ENCODE results near the gene KMT2A.
A peak's percentile ranks its signal among the peaks of the same experiment; 100 is the strongest.
"Not testable (repeated sequence)": the region's sequence is repeated elsewhere in the genome, so short reads cannot be mapped to it uniquely, and the experiment has no call there.

Gene KMT2A

DNA sequence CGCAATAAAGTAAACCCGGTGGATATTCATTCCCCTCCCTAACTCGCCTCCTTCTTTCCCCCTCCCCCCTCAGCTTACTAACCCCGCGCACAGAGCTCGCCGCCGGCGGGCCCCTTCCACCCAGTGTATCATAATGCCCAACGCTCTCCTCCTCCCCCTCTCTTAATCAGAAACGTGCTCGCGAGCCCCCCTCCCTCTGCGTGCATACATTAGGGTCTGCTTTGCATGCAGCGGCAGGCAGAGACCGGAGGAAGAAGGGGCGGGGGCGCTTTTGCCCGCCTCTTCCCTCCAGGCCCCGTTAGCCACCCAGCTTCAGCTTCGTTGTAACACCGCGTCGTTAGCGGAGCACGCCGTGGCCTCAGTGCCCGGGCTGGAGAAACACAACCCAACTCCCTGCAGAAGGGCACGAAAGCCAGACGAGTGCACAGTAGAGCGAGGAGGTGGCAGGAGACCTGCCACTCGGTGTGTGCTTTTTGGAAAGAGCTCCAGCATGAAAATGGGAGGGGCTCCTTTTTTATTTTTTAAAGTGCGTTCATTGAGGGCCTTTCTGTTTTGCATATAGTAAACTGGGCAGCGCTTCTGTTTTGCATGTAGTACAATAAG is 901 bp upstream of the KMT2A start:
- peak; percentile 57 for DNase-seq

DNA sequence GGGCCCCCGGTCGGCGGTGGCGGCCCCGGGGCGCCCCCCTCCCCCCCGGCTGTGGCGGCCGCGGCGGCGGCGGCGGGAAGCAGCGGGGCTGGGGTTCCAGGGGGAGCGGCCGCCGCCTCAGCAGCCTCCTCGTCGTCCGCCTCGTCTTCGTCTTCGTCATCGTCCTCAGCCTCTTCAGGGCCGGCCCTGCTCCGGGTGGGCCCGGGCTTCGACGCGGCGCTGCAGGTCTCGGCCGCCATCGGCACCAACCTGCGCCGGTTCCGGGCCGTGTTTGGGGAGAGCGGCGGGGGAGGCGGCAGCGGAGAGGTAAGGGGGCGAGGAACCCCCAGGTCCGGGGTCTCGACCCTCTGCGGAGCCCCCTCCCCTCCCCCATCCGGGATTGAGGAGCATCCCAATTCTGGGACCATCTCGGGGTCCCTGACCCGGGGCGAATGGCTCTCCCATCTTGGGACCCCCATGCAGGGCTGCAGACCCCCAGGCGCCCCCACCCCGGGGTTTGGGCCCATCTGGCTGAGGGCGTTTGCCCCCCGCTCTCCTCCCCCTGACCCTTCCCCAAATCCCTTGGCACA is 431 bp downstream of the KMT2A start:
- no peak for DNase-seq

DNA sequence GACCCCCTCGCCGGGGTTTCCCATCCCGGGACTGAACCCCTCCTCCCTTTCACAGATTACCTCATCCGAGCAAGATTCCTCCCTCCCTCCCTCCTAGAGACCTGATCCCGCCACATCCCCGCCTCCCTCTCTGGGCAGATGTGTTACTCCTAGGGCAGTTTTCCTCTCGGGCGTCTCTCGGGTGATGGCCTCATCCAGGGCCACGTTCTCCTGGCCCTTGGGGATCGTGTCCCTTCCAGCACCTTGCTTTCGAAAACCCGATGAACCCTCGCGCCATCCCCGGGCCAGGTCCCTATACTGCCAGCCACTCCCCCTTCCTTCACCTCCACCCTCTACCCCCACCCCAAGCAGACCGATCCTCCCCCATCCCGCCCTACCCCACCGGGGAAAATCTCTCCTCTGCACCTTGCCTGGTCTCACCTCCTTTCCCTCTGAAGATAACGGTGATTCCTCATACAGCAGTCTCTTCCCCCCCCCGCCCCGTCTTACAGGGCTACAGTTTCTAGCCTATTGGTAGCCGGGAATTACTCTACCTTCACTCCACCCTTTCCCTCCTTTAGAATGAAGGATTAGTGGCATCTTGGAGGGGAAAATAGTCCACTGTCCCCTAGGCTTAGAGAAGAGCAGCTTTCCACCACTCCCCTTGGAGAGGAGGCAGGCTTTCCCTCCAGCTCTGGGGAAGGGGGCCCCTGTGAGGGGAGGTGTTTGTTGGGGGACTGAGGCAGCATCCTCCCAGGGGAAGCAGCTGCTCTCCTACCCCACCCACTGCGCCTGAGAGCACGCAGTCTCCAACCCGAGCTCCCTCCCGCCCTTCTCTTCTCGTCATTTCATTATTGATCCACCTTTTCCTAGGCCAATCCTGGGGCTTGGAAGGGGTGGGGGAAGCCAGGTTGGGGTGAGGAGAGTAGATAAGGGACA is 1.2 kb downstream of the KMT2A start:
- DNase-seq, result peak; percentile 33

DNA sequence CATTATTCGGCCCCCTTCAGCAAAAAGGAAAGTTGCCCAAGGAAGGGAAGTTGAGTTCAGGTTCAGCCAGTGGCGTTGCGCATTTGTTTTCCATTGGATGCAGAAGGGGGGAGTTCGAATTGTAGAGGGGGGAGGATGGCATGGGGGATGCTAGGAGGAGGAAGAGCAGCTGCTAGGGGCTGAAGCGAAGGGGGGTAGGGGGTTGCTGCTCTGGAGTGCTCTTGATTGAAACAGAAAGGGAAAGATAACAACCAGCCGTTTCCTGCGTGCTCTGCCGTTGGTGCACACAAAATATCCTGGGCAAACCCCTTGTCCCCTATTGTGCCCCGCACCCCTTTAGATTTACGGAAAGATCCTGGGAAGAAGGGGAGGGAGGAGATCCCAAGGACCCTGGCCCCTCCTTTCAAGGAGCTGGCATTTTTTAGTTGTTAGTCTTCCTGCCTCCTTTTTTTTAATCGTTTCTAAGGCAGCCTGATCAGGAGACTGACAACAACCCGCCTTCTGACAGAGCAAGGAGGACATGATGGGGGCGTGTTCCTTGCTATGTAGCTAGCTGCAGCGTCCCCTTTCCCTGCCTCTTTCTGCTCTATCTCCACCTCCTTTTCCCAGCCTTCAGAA is 2.1 kb downstream of the KMT2A start:
- DNase-seq, result peak; percentile 28

DNA sequence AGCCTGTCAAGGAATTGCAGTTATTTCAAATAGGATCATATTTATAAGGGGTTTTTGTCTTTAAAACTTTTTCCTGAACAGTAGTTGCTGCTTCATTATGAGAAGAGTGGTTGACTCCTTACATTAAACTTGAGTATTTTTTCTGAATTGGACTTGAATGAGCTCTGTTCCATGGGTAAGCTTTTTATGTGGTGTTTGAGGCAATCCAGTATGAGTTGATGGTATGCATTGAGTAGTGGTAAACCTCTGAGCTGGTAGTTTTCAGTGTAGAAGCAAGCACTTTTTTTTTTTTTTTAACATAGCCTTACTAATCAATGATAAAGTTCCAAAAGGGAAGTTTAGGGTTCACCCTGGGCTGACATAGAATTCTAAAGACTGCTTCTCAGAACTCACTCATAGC is 3.4 kb downstream of the KMT2A start:
- no peak for DNase-seq

DNA sequence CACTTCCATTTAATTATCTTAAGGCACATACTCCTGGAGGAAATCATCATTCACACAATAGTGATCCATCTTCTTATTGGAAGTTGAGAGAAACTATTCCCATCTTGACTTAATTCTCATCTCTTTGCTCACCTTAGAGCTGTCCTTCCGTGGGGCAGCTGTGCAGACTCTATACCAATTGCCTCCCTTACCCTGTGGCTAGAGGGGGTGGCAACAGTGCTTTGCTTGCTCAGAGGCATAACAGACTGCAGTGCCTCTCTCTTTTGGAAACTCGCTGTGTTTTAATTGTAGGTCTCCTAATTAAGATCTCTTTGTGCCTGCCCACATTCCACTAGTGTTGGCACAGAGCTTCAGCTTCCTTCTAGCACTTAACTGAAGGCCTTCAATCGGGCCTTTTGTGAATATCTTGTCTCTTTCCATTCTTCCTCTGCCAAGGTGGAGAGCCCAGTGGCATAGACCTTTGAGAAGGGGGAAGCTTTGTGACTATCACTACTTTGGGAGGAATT is 5.5 kb downstream of the KMT2A start:
- DNase-seq, result no peak

DNA sequence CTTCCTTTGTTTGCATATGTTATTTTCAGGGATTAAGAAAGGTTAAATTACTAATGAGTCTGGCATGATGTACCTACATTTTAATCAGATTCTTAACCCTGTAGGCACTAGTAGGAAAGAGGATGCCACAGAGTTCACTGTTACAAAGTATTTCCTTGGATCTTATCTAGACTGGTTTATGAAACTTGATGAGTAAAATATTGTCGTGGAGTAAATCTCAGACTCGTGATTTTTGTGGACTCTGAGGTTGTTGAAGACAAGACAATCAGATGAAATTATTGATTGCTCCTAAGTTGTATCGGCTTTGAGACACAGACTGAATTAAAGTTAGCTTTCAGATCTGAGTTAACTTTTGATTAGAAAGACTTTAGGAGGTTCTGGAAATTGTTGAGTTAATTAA is 6.0 kb downstream of the KMT2A start:
- DNase-seq, result no peak

DNA sequence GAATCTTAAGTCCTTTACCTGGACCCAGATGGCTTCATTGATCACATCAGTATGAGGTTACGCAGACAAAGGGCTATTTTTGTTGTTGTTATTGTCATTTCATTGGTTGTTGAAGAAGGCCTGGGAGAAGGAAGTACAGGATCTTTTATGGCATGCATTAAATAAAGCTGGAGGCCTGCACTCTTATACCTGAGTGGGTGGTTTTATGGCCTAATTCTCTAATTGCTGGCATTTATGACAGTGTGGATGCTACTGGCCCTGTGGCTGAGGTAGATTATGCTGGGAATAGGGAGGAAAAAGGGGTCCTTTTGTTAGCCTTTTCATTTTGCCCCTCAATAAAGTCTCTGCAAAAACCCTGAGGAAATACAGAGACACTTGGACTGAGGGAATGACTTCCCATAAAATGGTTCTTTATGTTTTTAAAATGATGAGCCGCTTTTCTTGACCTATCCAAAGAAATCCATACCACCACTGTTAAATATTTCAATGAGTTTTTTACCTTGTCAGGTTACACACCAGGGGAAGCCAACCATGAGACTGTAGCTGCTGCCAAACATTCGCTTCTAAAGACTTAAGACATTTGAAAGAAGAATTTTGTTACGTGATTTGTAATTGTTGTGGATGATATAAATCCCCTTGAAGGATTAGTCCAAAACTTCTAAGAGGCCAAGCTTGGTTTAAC is 6.8 kb downstream of the KMT2A start:
- no peak for DNase-seq

DNA sequence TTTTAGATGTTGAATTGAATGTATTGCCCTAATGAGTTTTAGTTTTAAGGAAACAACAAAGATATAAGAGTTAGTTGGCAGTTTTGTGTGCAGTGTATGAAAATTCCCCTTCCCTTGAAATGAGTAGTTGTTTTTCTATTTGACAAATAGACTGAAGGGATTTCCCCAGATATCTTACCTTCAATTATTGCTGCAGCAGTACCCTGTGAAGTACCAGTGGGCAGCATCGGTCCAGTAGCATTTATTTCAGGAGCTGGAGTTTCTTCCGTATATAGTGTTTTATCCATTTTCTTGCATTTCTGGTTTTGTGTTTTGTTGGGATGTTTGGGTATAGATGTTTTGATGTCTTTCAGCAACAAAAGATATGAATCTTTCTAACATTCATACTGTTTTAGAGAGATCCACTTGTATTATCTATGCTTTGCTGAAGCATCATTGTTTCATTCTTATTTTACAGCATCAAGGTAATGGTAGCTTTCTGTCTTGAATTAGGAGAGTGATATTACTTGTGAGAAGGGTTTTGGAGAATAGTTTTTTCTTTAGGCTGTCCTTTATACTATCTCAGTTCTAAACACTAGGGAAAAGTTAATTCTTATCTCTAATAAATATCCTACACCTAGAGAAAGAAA is 7.4 kb downstream of the KMT2A start:
- no peak for DNase-seq

DNA sequence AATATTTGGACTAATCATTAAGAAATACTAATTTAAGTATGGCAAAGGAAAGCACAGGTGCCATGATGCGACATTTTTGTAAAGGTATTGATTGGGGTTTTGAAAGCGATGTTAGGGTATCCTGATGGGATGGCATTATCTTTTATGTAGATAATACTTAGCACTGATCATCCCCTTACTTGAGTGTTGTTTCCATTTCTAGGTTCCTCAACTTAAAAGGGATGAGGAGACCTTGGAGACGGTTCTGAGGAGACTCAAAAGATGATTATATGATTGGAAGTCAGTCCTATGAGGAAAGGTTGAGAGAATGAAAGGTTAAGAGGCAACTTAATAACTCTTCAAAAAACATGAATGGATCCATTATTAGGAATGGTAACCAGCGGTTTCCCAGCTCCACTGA is 11.1 kb downstream of the KMT2A start:
- DNase-seq, result no peak

DNA sequence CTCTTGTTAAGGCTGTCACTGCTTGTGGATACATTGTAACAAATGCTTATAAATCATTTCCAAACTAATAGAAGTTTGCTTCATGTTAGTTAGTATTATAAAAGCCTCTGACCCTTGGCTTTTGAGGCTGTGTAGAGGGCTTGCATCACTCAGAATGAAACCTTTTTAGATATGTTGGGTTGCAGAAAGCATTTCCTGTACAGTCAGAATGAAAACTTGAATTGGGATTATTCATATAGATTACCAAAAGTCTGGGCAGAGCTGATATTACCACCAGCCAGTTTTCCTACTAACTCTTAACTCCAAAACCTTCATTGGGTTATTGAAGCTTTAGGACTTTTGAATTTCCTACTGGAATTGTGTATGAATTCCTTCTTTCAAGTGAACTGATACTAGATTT is 12.0 kb downstream of the KMT2A start:
- DNase-seq, result no peak

DNA sequence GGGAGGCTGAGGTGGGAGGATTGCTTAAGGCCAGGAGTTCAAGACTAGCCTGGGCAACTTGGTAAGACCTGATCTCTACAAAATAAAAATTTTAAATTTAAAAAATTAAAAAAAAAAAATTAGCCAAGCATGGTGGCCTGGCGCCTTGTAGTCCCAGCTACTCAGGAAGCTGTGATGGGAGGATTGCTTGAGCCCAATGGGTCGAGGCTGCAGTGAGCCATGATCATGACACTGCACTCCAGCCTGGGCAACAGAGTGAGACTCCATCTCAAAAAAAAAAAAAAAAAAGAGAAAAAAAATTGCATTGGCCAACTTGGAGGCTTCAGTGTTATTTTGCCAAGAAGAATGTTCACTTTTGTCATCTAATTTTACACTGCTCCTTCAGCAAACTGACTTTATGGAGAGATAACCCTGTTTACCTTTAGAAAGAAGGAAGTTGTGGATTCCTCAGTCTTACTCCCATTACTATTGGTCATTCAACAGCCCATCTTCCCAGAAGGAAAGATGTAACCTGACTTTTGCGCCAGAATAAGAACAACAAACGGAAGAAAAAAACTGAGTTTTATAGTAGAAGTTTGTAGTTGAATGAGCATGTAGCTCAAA is 13.1 kb downstream of the KMT2A start:
- no peak for DNase-seq

DNA sequence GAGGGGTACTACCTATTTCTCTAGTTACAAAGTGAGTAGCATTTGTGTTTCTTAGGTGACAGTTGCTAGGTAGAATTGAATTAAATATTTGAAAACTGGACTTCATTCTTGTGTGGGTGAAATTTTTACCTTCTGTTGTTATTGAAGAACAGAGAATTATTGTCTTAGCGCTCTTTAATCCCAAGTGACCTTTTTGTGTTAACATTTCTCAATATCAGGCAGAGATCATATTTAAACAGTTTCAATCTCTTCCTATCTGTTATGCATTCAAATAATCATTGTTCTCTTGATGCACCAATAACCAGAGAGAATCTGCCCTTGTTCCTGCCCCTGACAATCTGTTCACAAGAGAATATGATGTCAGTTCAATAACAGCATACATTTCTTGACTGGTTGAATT is 14.2 kb downstream of the KMT2A start:
- DNase-seq, result no peak

DNA sequence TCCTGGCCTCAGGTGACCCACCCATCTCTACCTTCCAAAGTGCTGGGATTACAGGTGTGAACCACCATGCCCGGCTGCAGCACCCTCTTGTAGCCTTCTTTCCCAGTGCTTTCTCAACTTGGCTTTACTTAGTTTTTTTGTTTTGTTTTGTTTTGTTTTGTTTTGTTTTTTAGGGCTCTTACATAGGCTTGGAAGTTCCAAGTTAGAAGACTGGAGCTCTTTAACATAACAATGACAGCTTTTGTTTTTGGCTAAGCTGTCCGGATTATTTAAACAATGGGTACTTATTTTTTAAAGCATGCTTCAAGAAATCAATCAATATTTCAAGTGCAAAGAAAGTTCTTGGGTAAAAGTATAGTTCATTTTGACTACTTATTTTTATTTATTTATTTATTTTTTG is 25.9 kb downstream of the KMT2A start:
- DNase-seq, result no peak

DNA sequence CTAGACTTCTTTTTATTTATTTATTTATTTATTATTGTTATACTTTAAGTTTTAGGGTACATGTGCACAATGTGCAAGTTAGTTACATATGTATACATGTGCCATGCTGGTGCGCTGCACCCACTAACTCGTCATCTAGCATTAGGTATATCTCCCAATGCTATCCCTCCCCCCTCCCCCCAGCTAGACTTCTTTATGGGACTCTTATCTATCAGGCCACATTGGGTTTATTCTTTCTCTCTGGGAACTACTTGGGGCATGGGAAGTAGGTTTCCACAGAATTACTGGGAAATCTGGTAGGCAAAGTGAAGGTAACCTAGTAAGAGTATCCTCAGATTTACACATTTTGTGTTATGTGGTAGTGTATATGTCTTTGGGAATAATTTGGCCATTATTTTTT is 32.7 kb downstream of the KMT2A start:
- DNase-seq, result not testable (repeated sequence)

DNA sequence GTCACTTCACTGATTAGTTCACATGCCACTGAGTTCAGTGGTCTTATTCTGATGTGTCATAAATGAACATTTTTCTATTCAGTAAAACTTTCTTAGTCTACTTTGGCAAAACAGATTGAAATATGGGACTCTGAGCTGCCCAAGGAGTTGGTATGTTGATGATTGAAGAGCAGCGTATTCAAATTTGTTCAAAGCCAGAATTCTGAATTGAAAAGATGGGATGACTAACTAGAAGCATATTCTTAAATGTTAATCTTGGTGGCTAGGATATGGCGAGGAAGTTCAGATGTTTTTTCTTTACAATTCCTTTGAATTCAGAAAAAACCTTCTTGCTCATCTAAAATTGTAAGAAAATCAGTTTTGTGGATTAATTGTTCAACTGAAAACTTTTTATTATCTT is 34.7 kb downstream of the KMT2A start:
- DNase-seq, result no peak

DNA sequence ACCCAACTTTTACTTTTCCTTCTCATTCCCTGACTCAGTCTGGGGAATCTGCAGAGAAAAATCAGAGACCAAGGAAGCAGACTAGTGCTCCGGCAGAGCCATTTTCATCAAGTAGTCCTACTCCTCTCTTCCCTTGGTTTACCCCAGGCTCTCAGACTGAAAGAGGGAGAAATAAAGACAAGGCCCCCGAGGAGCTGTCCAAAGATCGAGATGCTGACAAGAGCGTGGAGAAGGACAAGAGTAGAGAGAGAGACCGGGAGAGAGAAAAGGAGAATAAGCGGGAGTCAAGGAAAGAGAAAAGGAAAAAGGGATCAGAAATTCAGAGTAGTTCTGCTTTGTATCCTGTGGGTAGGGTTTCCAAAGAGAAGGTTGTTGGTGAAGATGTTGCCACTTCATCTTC is 37.2 kb downstream of the KMT2A start:
- no peak for DNase-seq

DNA sequence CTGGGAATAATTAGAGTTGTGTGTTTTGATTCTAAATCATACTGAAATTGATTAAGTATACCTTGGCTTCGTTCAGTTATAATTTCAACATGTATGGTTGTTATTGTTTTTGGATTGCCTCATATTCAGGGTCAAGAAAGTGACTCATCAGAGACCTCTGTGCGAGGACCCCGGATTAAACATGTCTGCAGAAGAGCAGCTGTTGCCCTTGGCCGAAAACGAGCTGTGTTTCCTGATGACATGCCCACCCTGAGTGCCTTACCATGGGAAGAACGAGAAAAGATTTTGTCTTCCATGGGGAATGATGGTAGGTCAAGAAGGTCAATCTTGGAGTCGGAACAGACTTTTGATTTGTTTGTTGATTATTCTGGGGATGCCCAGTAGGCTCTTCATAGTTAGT is 40.4 kb downstream of the KMT2A start:
- DNase-seq, result no peak

DNA sequence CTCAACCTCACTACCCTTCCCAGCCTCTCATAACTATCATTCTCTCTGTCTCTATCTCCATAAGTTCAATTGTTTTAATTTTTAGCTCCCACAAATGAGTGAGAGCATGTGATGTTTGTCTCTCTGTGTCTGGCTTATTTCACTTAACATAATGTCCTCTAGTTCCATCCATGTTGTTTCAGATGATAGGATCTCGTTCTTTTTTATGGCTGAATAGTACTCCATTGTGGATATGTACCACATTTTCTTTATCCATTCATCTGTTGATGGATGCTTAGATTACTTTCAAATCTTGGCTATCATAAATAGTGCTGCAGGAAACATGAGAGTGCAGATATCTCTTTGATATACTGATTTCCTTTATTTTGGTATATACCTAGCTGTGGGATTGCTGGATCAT is 44.9 kb downstream of the KMT2A start:
- DNase-seq, result not testable (repeated sequence)

DNA sequence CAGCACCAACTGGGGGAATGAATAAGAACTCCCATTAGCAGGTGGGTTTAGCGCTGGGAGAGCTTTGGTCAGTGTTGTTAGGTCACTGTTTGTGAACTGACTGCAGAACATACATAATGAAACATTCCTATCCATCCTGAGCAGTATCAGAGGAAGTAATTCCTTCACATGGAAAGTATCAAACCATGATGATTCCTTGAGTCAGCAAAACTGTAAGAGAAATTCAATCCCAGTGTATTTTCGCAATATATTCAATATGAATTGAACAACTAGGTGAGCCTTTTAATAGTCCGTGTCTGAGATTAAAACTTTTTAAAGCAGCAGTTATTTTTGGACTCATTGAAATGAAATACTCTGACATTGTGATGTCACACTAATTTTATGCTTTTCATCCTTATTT is 48.1 kb downstream of the KMT2A start:
- no peak for DNase-seq

DNA sequence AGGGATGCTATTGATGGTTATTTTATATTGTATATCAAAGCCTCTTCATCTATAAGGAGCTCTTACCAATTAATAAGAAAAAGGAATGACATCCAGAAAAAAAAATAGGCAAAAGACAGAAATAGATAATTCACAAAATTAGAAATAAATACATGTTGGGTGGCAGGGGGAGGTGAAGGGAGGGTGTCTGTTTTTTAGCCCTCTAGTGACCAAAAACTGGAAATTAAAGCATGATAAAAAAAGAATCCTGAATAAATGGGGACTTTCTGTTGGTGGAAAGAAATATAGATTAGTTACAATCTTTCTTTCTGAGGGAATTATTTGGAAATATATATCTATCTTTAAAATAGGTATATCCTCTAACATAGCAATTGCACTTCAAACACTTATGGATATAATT is 49.0 kb downstream of the KMT2A start:
- no peak for DNase-seq

DNA sequence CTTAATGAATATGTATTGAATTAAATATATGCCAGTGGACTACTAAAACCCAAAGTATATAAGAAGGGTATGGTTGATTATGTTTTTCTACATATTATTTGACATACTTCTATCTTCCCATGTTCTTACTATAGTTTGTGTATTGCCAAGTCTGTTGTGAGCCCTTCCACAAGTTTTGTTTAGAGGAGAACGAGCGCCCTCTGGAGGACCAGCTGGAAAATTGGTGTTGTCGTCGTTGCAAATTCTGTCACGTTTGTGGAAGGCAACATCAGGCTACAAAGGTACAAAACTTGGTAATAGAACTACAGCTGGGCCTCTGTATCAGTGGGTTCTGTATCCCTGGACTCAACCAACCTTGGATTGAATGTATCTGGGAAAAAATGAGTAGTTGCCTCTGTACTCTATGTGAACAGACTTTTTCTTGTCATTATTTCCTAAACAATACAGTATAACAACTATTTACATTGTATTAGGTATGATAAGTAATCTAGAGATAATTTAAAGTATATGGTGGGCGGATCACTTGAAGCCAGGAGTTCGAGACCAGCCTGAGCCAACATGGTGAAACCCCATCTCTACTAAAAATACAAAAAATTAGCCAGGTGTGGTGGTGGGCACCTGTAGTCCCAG is 52.3 kb downstream of the KMT2A start:
- peak; percentile 73 for DNase-seq

Measured in stimulated activated CD4-positive, alpha-beta T cell treated with anti-CD3 and anti-CD28 coated beads, Interleukin-12 subunit alpha, Interleukin-12 subunit beta, amount 100 ng/mL, for 4 hours (primary cell).